ENCODE data around the gene CFAP45. TPM values are rescaled to one million over a fixed set of nuclear protein-coding genes. Genes with fewer than 3 reads are reported as not detected.
A peak's percentile ranks its signal among the peaks of the same experiment; 100 is the strongest.

Gene CFAP45
- total RNA-seq, 1 donor from 2014 or later, result 2.8 TPM

- Mint-ChIP-seq H3K27ac (no peak overlapping the region), H3K9me3 (no peaks in the 10 kb centered on the region), H3K36me3 (no peaks in the 10 kb centered on the region), H3K27me3 (peaks cover 4% of the 10 kb centered on the region), H3K4me1 (ENCODE audit: unreplicated experiment) (peaks cover 26% of the 10 kb centered on the region), H3K4me3 (no peak overlapping the region)
- no peak for DNase-seq (ENCODE audit: extremely low spot score, unreplicated experiment)
- no peak for TF ChIP-seq CTCF (conservative IDR thresholded peaks at IDR 0.05)
These were observed 7.0 kb downstream of the CFAP45 start for GRCh38 chr1:159892944-159893343.

- Mint-ChIP-seq H3K9me3 (no peaks in the 10 kb centered on the region), H3K4me3 (no peak overlapping the region), H3K27ac (peak overlapping the region; percentile 52), H3K27me3 (peaks cover 4% of the 10 kb centered on the region), H3K4me1 (ENCODE audit: unreplicated experiment) (peaks cover 23% of the 10 kb centered on the region), H3K36me3 (no peaks in the 10 kb centered on the region)
- TF ChIP-seq CTCF (conservative IDR thresholded peaks at IDR 0.05), result peak; percentile 74
- DNase-seq (ENCODE audit: extremely low spot score, unreplicated experiment), result no peak
These were observed 8.4 kb downstream of the CFAP45 start for GRCh38 chr1:159891275-159892157.

- Mint-ChIP-seq H3K4me3 (no peak overlapping the region), H3K4me1 (ENCODE audit: unreplicated experiment) (peaks cover 14% of the 10 kb centered on the region), H3K27ac (no peak overlapping the region), H3K27me3 (peaks cover 4% of the 10 kb centered on the region), H3K36me3 (no peaks in the 10 kb centered on the region), H3K9me3 (no peaks in the 10 kb centered on the region)
- DNase-seq (ENCODE audit: extremely low spot score, unreplicated experiment), result no peak
- TF ChIP-seq CTCF (conservative IDR thresholded peaks at IDR 0.05), result no peak
These were observed 9.6 kb downstream of the CFAP45 start for GRCh38 chr1:159890390-159890789.

- Mint-ChIP-seq H3K4me1 (ENCODE audit: unreplicated experiment) (peaks cover 9% of the 10 kb centered on the region), H3K27me3 (peaks cover 4% of the 10 kb centered on the region), H3K9me3 (no peaks in the 10 kb centered on the region), H3K36me3 (no peaks in the 10 kb centered on the region), H3K4me3 (no peak overlapping the region), H3K27ac (no peak overlapping the region)
- no peak for TF ChIP-seq CTCF (conservative IDR thresholded peaks at IDR 0.05)
- DNase-seq (ENCODE audit: extremely low spot score, unreplicated experiment), result no peak
These were observed 10.1 kb downstream of the CFAP45 start for GRCh38 chr1:159889821-159890252.

- Mint-ChIP-seq H3K27me3 (peaks cover 4% of the 10 kb centered on the region), H3K9me3 (no peaks in the 10 kb centered on the region), H3K27ac (no peak overlapping the region), H3K4me3 (no peak overlapping the region), H3K4me1 (ENCODE audit: unreplicated experiment) (peaks cover 9% of the 10 kb centered on the region), H3K36me3 (no peaks in the 10 kb centered on the region)
- DNase-seq (ENCODE audit: extremely low spot score, unreplicated experiment), result no peak
- no peak for TF ChIP-seq CTCF (conservative IDR thresholded peaks at IDR 0.05)
These were observed 10.8 kb downstream of the CFAP45 start for GRCh38 chr1:159889202-159889601.
